MM.1S (cell line): ENCODE measurements around the gene RBMS2.

Experiments used
- CTCF ChIP-seq: fragments of 300-600 bp; sonication (generic); IDR thresholded peaks from 2 replicates; pipeline ENCODE4 v1.5.1; 2016; ENCODE audit warnings: antibody characterized with exemption, low read length, mixed read lengths
- EZH2 ChIP-seq: fragments of 300-600 bp; sonication (generic); optimal IDR thresholded peaks from 2 replicates; pipeline ENCODE3; 2017; ENCODE audit warnings: low read depth, mild to moderate bottlenecking, antibody characterized with exemption, low read length, mixed read lengths
- EZH2phosphoT487 ChIP-seq: fragments of 300-600 bp; sonication (generic); IDR thresholded peaks from 2 replicates; pipeline ENCODE4 v1.6.1; 2018; ENCODE audit warnings: antibody characterized with exemption, low read length

- TF ChIP-seq CTCF (no peak), EZH2phosphoT487 (no peak), EZH2 (no peak)
Measured at GRCh38 chr12:56634242-56634836, 112.7 kb downstream of the RBMS2 start.
